CD8-positive, alpha-beta memory T cell (primary cell): ENCODE data around the gene YY1. TPM values are rescaled to one million over a fixed set of nuclear protein-coding genes. Genes with fewer than 3 reads are reported as not detected.

Experiments
- CTCF ChIA-PET: fragments of 350-600 bp; sonication (Branson Sonifier 250); formaldehyde crosslinking; loops from one replicate; lab custom pipeline; 2021; ENCODE audit warnings: antibody characterized with exemption; lab: Charles Lee
- POLR2A ChIA-PET: fragments of 350-600 bp; sonication (Branson Sonifier 250); formaldehyde crosslinking; loops from one replicate; lab custom pipeline; 2021; ENCODE audit warnings: antibody characterized with exemption; lab: Charles Lee
- DNase-seq, 5 donors: peaks; one replicate each; pipeline versions ENCODE4 v3.0.0 to v3.0.0-alpha.2; 2020 to 2022; ENCODE audit warnings: mixed read lengths in 1 of 5
- H3K27ac ChIP-seq: one replicate; pipeline ENCODE4 v1.7.0; 2013; ENCODE audit warnings: low read depth, mild to moderate bottlenecking, low read length, moderate library complexity
- H3K27me3 ChIP-seq: 2 replicates; pipeline ENCODE4 v1.7.0; 2013; ENCODE audit warnings: low read length, mild to moderate bottlenecking; ENCODE audit not compliant: insufficient read depth, poor library complexity, severe bottlenecking
- H3K36me3 ChIP-seq: 2 replicates; pipeline ENCODE4 v1.7.0; 2013; ENCODE audit warnings: mild to moderate bottlenecking, low read length, moderate library complexity; ENCODE audit not compliant: insufficient read depth
- H3K4me1 ChIP-seq: 2 replicates; pipeline ENCODE4 v1.7.0; 2013; ENCODE audit warnings: mild to moderate bottlenecking, low read length, moderate library complexity; ENCODE audit not compliant: insufficient read depth
- H3K4me3 ChIP-seq: 2 replicates; pipeline ENCODE4 v1.7.0; 2013; ENCODE audit warnings: mild to moderate bottlenecking, low read length
- H3K9me3 ChIP-seq: 2 replicates; pipeline ENCODE4 v1.7.0; 2013; ENCODE audit warnings: mild to moderate bottlenecking, low read length
- H3K27ac Mint-ChIP-seq, 8 donors: one replicate each; pipeline ENCODE4 v1.8.0; 2020 to 2021; ENCODE audit warnings: mixed read lengths in 8 of 8, mild to moderate bottlenecking in 6 of 8, inconsistent platforms in 3 of 8, moderate library complexity in 3 of 8
- H3K27me3 Mint-ChIP-seq, 2 donors: one replicate each; pipeline ENCODE4 v1.8.0; 2020 to 2021; ENCODE audit warnings: mixed read lengths in 2 of 2, mild to moderate bottlenecking in 1 of 2, moderate library complexity in 1 of 2
- H3K36me3 Mint-ChIP-seq, 3 donors: one replicate each; pipeline ENCODE4 v1.8.0; 2020 to 2021; ENCODE audit warnings: mixed read lengths in 3 of 3, inconsistent platforms in 1 of 3, mild to moderate bottlenecking in 1 of 3
- H3K4me1 Mint-ChIP-seq, 3 donors: one replicate each; pipeline ENCODE4 v1.8.0; 2020 to 2021; ENCODE audit warnings: mixed read lengths in 3 of 3, inconsistent platforms in 1 of 3, mild to moderate bottlenecking in 1 of 3
- H3K4me3 Mint-ChIP-seq, 7 donors: one replicate each; pipeline ENCODE4 v1.8.0; 2020 to 2021; ENCODE audit warnings: mixed read lengths in 7 of 7, mild to moderate bottlenecking in 6 of 7, moderate library complexity in 4 of 7, inconsistent platforms in 2 of 7
- H3K9me3 Mint-ChIP-seq, 5 donors: one replicate each; pipeline ENCODE4 v1.8.0; 2020 to 2022; ENCODE audit warnings: mixed read lengths in 5 of 5, mild to moderate bottlenecking in 3 of 5, moderate library complexity in 2 of 5, inconsistent platforms in 1 of 5
- polyA plus RNA-seq: library from polyadenylated mRNA; unstranded; fragments of 300-500 nt; fragmentation: Illumina TruSeq; gene quantifications from one replicate; pipeline ENCODE4 v1.2.3, GENCODE V29; 2021
- total RNA-seq, 2 experiments: library from RNA; stranded (reverse); gene quantifications; one replicate each; pipeline ENCODE4 v1.2.3, GENCODE V29; 2021

Gene YY1
- total and polyA plus RNA-seq, 3 experiments from 2014 or later = 24.2 to 116 (median 109) TPM

DNA sequence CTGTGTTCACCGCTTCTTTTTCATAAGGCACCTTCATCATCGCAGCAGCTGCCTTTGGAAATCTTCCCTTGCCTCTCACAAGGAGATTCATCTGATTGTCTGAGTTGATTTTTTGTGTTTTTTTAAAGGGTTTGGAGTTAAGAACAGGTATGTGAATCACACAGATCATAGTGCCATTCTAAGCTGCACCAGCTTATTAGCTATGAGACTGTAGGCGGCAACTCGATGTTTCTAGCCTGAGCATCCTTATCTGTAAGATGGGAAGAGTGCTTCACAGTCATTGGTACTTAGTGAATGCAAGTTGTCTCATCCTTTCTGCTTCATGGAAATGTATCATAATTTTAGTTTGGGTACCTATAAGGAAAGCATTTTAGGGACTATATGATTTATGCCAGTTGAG is 35.3 kb downstream of the YY1 start:
- Mint-ChIP-seq H3K4me1 (peaks cover 45 to 83% (median 66%) of the 10 kb centered on the region in 3 donors), H3K9me3 (no peaks in the 10 kb centered on the region), H3K36me3 (peaks cover 0 to 47% (median 2%) of the 10 kb centered on the region in 3 donors), H3K4me3 (peak overlapping the region in 1 of 7 donors; percentile 0), H3K27ac (peak overlapping the region in 6 of 8 donors; percentile 1 to 92 (median 29)), H3K27me3 (no peaks in the 10 kb centered on the region)
- ChIA-PET CTCF (interaction anchor here (0.9 to 1.5 kb wide), 4 partner anchors 10 to 27 kb away, joined by 3 read pairs; no protein-coding TSS in a partner anchor), POLR2A (no interaction called here)
- H3K4me3 ChIP-seq = no peak overlapping the region
- peaks cover 14% of the 10 kb centered on the region for H3K36me3 ChIP-seq
- H3K27me3 ChIP-seq = no peaks in the 10 kb centered on the region
- peaks cover 17% of the 10 kb centered on the region for H3K4me1 ChIP-seq
- H3K9me3 ChIP-seq = no peaks in the 10 kb centered on the region
- no peak for DNase-seq
- H3K27ac ChIP-seq = no peak overlapping the region

DNA sequence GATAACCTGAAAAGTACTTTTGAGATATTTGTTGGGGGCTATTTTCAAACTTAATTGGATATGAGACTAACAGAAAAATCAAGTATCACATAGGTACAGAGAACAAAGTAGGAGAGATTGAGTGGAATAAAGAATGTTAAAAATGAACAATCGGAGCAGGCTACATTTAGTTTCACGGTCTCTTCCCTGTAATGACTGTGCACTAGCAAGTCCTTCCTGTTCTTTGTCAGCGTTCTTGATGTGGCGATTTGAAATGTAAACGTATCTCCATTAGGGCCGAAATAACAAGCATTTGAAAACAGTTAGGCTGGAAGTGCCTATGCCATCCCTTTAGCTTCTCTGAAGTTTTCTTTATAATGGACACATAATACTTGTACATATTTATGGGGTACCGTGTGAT is 36.3 kb downstream of the YY1 start:
- no peaks in the 10 kb centered on the region for H3K9me3 ChIP-seq
- DNase-seq = no peak
- Mint-ChIP-seq H3K36me3 (peaks cover 0 to 49% (median 2%) of the 10 kb centered on the region in 3 donors), H3K27ac (peak overlapping the region; percentile 26 to 76 (median 52)), H3K9me3 (no peaks in the 10 kb centered on the region), H3K4me3 (peak overlapping the region in 1 of 7 donors; percentile 23), H3K4me1 (peaks cover 46 to 90% (median 71%) of the 10 kb centered on the region in 3 donors), H3K27me3 (no peaks in the 10 kb centered on the region)
- no peaks in the 10 kb centered on the region for H3K27me3 ChIP-seq
- peaks cover 14% of the 10 kb centered on the region for H3K36me3 ChIP-seq
- no peak overlapping the region for H3K27ac ChIP-seq
- no peak overlapping the region for H3K4me3 ChIP-seq
- CTCF ChIA-PET = interaction anchor here (1.2 kb wide), 1 partner anchor 23 kb away, joined by 3 read pairs; no protein-coding TSS in a partner anchor
- H3K4me1 ChIP-seq = peaks cover 17% of the 10 kb centered on the region
- POLR2A ChIA-PET = no interaction called here

DNA sequence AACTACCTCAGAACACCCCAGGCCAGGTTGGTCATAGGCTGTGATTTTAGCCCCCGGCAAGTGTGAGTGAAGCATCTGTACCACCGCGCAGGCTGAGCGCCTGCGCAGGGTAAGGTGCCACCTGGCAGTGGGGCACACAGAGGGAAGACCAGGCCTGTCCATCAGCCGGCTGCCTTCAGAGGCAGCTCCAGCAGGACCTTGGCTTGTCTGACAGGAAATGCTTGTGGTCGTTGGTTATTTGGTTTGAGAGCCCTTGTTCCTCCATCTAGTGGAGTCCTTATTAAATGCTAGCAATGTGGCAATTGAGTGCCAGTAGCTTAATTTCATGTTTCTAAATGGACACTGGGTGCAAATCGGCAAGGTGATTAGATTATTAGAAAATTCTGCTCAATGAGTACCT is 39.8 kb downstream of the YY1 start:
- H3K27ac Mint-ChIP-seq = peak overlapping the region in 6 of 8 donors; percentile 20 to 76 (median 45)
- H3K36me3 ChIP-seq = peaks cover 14% of the 10 kb centered on the region
- H3K4me3 ChIP-seq = no peak overlapping the region
- peaks cover 14% of the 10 kb centered on the region for H3K4me1 ChIP-seq
- H3K4me3 Mint-ChIP-seq = no peak overlapping the region
- POLR2A ChIA-PET = no interaction called here
- H3K9me3 Mint-ChIP-seq = no peaks in the 10 kb centered on the region
- peaks cover 0 to 56% (median 4%) of the 10 kb centered on the region in 3 donors for H3K36me3 Mint-ChIP-seq
- no peaks in the 10 kb centered on the region for H3K27me3 ChIP-seq
- no peaks in the 10 kb centered on the region for H3K27me3 Mint-ChIP-seq
- peaks cover 46 to 81% (median 61%) of the 10 kb centered on the region in 3 donors for H3K4me1 Mint-ChIP-seq
- no peak for DNase-seq
- H3K9me3 ChIP-seq = no peaks in the 10 kb centered on the region
- H3K27ac ChIP-seq = no peak overlapping the region
- CTCF ChIA-PET = interaction anchor here (1.1 to 1.6 kb wide), 5 partner anchors 10 to 42 kb away, joined by 3 read pairs; no protein-coding TSS in a partner anchor

DNA sequence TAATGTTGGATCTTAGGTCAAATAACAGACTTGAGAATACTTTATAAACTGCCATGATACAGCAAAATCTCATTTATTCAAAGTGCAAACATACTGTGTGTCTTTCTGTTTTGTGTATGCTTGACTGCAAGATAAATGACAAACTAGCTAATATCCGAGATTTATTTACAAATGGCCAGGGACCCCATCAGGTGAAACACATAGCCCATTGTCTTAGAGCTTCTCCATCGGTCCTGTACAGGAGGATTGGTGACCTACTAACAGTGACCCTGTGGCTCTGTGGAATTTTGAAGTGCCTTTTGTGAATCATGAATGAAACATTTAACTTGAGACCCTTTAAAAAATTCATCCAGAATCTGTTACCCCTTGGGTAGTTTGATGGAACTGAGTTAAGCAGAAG is 40.2 kb downstream of the YY1 start:
- Mint-ChIP-seq H3K36me3 (peaks cover 0 to 56% (median 4%) of the 10 kb centered on the region in 3 donors), H3K27ac (peak overlapping the region in 6 of 8 donors; percentile 29 to 76 (median 45)), H3K27me3 (no peaks in the 10 kb centered on the region), H3K4me1 (peaks cover 43 to 79% (median 57%) of the 10 kb centered on the region in 3 donors), H3K4me3 (peak overlapping the region in 1 of 7 donors; percentile 27), H3K9me3 (no peaks in the 10 kb centered on the region)
- Histone ChIP-seq H3K36me3 (peaks cover 14% of the 10 kb centered on the region), H3K9me3 (no peaks in the 10 kb centered on the region), H3K27me3 (no peaks in the 10 kb centered on the region), H3K27ac (no peak overlapping the region), H3K4me1 (peaks cover 9% of the 10 kb centered on the region), H3K4me3 (no peak overlapping the region)
- POLR2A ChIA-PET = no interaction called here
- DNase-seq = no peak
- CTCF ChIA-PET = interaction anchor here (1.1 to 1.6 kb wide), 5 partner anchors 10 to 42 kb away, joined by 3 read pairs; no protein-coding TSS in a partner anchor

DNA sequence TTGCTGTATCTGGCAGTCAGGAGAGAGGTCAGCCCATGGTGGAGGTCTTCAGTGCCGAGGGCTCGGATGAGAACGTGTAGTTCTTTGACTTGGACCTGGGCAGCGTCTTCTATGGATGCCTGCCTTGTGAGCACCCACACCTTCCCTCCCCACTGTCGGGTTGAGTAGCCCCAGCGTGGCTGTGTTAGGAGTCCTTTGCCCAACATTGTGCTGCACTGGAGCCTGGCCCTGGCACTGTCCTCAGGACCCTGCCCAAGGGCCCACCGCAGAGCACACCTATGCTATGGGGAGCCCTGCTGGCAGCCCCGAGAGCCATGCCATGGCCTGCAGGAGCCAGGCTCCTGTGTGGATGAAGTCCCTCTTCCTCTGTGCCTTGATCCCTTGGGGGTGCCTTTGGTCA is 40.6 kb downstream of the YY1 start:
- no peak for DNase-seq
- H3K4me3 Mint-ChIP-seq = no peak overlapping the region
- H3K36me3 ChIP-seq = peaks cover 14% of the 10 kb centered on the region
- peaks cover 41 to 79% (median 56%) of the 10 kb centered on the region in 3 donors for H3K4me1 Mint-ChIP-seq
- POLR2A ChIA-PET = no interaction called here
- H3K27me3 Mint-ChIP-seq = no peaks in the 10 kb centered on the region
- H3K27ac ChIP-seq = no peak overlapping the region
- no peak overlapping the region for H3K4me3 ChIP-seq
- CTCF ChIA-PET = interaction anchor here (1.1 to 1.2 kb wide), 2 partner anchors 11 to 39 kb away, joined by 3 read pairs; no protein-coding TSS in a partner anchor
- no peaks in the 10 kb centered on the region for H3K27me3 ChIP-seq
- H3K36me3 Mint-ChIP-seq = peaks cover 0 to 54% (median 4%) of the 10 kb centered on the region in 3 donors
- H3K27ac Mint-ChIP-seq = peak overlapping the region in 5 of 8 donors; percentile 10 to 62 (median 51)
- no peaks in the 10 kb centered on the region for H3K9me3 Mint-ChIP-seq
- peaks cover 7% of the 10 kb centered on the region for H3K4me1 ChIP-seq
- no peaks in the 10 kb centered on the region for H3K9me3 ChIP-seq

DNA sequence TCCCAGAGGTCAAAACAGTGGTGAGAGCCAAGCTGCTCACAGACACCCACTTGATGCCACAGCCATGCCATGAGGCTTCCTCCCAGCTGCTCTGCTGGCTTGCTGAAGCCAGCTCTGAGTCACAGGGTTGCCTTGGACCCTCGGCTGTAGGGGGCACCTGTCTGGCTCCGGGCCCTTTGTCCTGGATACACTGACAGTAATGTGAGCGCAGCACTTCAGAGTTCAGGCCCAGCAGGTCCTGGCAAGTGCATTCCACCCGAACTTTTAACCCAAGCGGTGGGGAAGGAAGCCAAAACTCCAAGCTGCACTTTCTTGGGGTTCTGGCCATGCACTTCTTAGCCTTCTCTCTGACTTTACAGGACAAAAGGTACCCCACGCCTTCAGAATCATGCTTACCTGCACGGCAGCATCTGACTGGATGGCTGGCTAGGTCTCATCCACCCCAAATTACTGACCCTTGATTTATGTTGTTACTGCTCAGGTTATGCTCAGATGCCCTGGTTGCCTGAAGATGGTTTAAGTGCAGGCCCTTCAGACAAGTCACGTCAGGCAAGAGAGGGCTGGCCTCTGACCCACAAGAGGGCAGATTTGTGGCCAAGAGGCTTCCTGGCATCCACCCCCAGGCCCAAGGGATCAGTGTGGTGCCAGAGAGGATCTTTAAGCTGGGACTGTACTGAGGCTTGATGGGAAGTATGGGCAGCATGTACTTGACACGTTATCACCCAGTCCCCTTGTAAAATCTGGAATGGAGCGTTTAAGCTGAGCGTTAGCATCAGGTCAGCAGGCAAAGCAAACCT is 42.5 kb downstream of the YY1 start:
- Histone ChIP-seq H3K36me3 (peaks cover 9% of the 10 kb centered on the region), H3K4me1 (peaks cover 11% of the 10 kb centered on the region), H3K4me3 (no peak overlapping the region), H3K27me3 (no peaks in the 10 kb centered on the region), H3K27ac (no peak overlapping the region), H3K9me3 (no peaks in the 10 kb centered on the region)
- no peaks in the 10 kb centered on the region for H3K27me3 Mint-ChIP-seq
- peaks cover 0 to 38% (median 4%) of the 10 kb centered on the region in 3 donors for H3K36me3 Mint-ChIP-seq
- DNase-seq = no peak
- no peak overlapping the region for H3K4me3 Mint-ChIP-seq
- ChIA-PET POLR2A (no interaction called here), CTCF (interaction anchor here (1.1 kb wide), 1 partner anchor 33 kb away, joined by 4 read pairs; no protein-coding TSS in a partner anchor)
- H3K9me3 Mint-ChIP-seq = no peaks in the 10 kb centered on the region
- peak overlapping the region in 4 of 8 donors; percentile 3 to 90 (median 78) for H3K27ac Mint-ChIP-seq
- peaks cover 32 to 66% (median 44%) of the 10 kb centered on the region in 3 donors for H3K4me1 Mint-ChIP-seq

DNA sequence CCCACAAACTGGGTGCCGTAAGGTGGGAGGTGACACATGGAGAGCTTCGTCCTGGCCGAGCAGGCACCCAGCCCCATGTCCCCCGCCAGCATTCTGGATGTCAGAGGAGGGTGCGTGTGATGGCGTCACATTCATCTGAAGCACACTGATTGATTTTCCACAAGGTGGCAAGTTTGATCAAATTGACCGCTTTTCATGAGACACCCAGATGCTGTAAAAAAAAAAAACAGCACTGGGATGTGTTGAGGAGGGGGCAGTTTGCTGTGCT is 43.1 kb downstream of the YY1 start:
- CTCF ChIA-PET = interaction anchor here (1.8 kb wide), 1 partner anchor 10 kb away, joined by 5 read pairs; no protein-coding TSS in a partner anchor
- Mint-ChIP-seq H3K27me3 (no peaks in the 10 kb centered on the region), H3K4me1 (peaks cover 32 to 60% (median 44%) of the 10 kb centered on the region in 3 donors), H3K9me3 (no peaks in the 10 kb centered on the region), H3K4me3 (no peak overlapping the region), H3K27ac (peak overlapping the region in 3 of 8 donors; percentile 7 to 90 (median 72)), H3K36me3 (peaks cover 0 to 33% (median 2%) of the 10 kb centered on the region in 3 donors)
- DNase-seq = no peak
- Histone ChIP-seq H3K4me3 (no peak overlapping the region), H3K27me3 (no peaks in the 10 kb centered on the region), H3K9me3 (no peaks in the 10 kb centered on the region), H3K36me3 (peaks cover 5% of the 10 kb centered on the region), H3K27ac (no peak overlapping the region), H3K4me1 (peaks cover 11% of the 10 kb centered on the region)
- POLR2A ChIA-PET = no interaction called here
